H1 (cell line): ENCODE results near the gene CSTF2T. TPM values are rescaled to one million over a fixed set of nuclear protein-coding genes. Genes with fewer than 3 reads are reported as not detected.

Experiments
- polyA plus RNA-seq, 7 experiments: library from polyadenylated mRNA; depleted of rRNA in 3 of 7; stranded (reverse) in 5 of 7; unstranded in 2 of 7; fragments of >200 nt in 5 of 7; fragments of 200-250 nt in 2 of 7; gene quantifications; 1 replicate in 5 of 7; 2 replicates in 1 of 7; 4 replicates in 1 of 7; pipeline versions ENCODE4 v1.2.1 to v1.2.3, GENCODE V29; 2011 to 2013; ENCODE audit warnings: missing spikeins in 2 of 7, mixed read lengths in 2 of 7
- total RNA-seq: library from RNA; stranded (reverse); fragmentation: NEBNext Ultra II Directional; extraction: Animal tissue kit (Norgen Biotek cat#: 25700); gene quantifications from 2 replicates; pipeline ENCODE4 v1.2.1, GENCODE V29; 2021
- TF ChIP-seq, protein P1 (sequence below): fragments of 300-600 bp; sonication (generic); IDR thresholded peaks from 2 replicates; pipeline ENCODE4 v1.7.1; 2012; ENCODE audit warnings: low read length, moderate library complexity, mild to moderate bottlenecking, inconsistent platforms; ENCODE audit not compliant: insufficient replicate concordance

Gene CSTF2T
- total and polyA plus RNA-seq, 2 of the 8 experiments (the other 6 are each of a cell fraction or from before 2014, with no cell fraction given), result 9.4 to 32.4 TPM

DNA sequence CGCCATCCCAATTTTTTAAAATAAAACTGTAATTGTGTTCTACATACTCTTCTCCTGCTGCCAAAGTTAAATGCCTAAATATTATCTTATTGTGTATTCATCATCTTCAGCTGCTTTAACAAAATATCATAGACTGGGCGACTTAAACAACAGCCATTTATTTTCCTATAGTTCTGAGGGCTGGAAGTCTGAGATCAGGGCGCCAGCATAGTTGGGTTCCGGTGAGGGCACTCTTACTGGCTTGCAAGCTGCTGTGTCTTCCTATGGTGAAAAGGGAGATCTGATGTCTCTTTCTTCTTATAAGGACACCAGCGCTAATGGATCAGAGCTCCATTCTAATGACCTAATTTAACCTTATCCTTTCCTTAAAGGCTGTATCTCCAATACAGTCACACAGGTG, 30.4 kb downstream of the CSTF2T start (continued):
- TF ChIP-seq, protein P1, sequence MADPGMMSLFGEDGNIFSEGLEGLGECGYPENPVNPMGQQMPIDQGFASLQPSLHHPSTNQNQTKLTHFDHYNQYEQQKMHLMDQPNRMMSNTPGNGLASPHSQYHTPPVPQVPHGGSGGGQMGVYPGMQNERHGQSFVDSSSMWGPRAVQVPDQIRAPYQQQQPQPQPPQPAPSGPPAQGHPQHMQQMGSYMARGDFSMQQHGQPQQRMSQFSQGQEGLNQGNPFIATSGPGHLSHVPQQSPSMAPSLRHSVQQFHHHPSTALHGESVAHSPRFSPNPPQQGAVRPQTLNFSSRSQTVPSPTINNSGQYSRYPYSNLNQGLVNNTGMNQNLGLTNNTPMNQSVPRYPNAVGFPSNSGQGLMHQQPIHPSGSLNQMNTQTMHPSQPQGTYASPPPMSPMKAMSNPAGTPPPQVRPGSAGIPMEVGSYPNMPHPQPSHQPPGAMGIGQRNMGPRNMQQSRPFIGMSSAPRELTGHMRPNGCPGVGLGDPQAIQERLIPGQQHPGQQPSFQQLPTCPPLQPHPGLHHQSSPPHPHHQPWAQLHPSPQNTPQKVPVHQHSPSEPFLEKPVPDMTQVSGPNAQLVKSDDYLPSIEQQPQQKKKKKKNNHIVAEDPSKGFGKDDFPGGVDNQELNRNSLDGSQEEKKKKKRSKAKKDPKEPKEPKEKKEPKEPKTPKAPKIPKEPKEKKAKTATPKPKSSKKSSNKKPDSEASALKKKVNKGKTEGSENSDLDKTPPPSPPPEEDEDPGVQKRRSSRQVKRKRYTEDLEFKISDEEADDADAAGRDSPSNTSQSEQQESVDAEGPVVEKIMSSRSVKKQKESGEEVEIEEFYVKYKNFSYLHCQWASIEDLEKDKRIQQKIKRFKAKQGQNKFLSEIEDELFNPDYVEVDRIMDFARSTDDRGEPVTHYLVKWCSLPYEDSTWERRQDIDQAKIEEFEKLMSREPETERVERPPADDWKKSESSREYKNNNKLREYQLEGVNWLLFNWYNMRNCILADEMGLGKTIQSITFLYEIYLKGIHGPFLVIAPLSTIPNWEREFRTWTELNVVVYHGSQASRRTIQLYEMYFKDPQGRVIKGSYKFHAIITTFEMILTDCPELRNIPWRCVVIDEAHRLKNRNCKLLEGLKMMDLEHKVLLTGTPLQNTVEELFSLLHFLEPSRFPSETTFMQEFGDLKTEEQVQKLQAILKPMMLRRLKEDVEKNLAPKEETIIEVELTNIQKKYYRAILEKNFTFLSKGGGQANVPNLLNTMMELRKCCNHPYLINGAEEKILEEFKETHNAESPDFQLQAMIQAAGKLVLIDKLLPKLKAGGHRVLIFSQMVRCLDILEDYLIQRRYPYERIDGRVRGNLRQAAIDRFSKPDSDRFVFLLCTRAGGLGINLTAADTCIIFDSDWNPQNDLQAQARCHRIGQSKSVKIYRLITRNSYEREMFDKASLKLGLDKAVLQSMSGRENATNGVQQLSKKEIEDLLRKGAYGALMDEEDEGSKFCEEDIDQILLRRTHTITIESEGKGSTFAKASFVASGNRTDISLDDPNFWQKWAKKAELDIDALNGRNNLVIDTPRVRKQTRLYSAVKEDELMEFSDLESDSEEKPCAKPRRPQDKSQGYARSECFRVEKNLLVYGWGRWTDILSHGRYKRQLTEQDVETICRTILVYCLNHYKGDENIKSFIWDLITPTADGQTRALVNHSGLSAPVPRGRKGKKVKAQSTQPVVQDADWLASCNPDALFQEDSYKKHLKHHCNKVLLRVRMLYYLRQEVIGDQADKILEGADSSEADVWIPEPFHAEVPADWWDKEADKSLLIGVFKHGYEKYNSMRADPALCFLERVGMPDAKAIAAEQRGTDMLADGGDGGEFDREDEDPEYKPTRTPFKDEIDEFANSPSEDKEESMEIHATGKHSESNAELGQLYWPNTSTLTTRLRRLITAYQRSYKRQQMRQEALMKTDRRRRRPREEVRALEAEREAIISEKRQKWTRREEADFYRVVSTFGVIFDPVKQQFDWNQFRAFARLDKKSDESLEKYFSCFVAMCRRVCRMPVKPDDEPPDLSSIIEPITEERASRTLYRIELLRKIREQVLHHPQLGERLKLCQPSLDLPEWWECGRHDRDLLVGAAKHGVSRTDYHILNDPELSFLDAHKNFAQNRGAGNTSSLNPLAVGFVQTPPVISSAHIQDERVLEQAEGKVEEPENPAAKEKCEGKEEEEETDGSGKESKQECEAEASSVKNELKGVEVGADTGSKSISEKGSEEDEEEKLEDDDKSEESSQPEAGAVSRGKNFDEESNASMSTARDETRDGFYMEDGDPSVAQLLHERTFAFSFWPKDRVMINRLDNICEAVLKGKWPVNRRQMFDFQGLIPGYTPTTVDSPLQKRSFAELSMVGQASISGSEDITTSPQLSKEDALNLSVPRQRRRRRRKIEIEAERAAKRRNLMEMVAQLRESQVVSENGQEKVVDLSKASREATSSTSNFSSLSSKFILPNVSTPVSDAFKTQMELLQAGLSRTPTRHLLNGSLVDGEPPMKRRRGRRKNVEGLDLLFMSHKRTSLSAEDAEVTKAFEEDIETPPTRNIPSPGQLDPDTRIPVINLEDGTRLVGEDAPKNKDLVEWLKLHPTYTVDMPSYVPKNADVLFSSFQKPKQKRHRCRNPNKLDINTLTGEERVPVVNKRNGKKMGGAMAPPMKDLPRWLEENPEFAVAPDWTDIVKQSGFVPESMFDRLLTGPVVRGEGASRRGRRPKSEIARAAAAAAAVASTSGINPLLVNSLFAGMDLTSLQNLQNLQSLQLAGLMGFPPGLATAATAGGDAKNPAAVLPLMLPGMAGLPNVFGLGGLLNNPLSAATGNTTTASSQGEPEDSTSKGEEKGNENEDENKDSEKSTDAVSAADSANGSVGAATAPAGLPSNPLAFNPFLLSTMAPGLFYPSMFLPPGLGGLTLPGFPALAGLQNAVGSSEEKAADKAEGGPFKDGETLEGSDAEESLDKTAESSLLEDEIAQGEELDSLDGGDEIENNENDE, result no peak
- TF ChIP-seq, all 59 proteins: peak for 0
